HEK293 (cell line): Measurements from ENCODE around the gene SRCIN1.

Source experiments
- CTCF ChIA-PET: fragments of 350-600 bp; formaldehyde crosslinking; extraction: SDS; loops from one replicate; lab custom pipeline; 2021; ENCODE audit warnings: antibody characterized with exemption; lab: Yijun Ruan, JAX
- POLR2A ChIA-PET: fragments of 300-600 bp; formaldehyde crosslinking; extraction: SDS; loops from one replicate; lab custom pipeline; 2020; ENCODE audit warnings: antibody characterized with exemption, inconsistent platforms; lab: Yijun Ruan, JAX
- H3K27ac ChIP-seq: fragments of 200-500 bp; sonication (Bioruptor generic); 2 replicates; pipeline ENCODE4 v1.5.1; 2014; ENCODE audit warnings: low read depth, low read length, control low read depth, inconsistent platforms; ENCODE audit errors: extremely low read depth
- H3K36me3 ChIP-seq, 2 experiments: fragments of 200-500 bp in 1 of 2; sonication (Bioruptor generic) in 1 of 2; 1 replicate in 1 of 2; 2 replicates in 1 of 2; pipeline ENCODE4 v1.5.1; 2014 to 2017; ENCODE audit warnings: inconsistent platforms in 2 of 2, low read length in 2 of 2; ENCODE audit not compliant: control insufficient read depth in 2 of 2, insufficient read depth in 1 of 2
- H3K4me1 ChIP-seq: fragments of 200-500 bp; sonication (Bioruptor generic); 2 replicates; pipeline ENCODE4 v1.5.1; 2014; ENCODE audit warnings: mild to moderate bottlenecking, low read length, inconsistent platforms; ENCODE audit not compliant: control insufficient read depth, insufficient read depth
- H3K4me3 ChIP-seq: 2 replicates; pipeline ENCODE4 v1.5.1; 2011; ENCODE audit warnings: low read depth, mild to moderate bottlenecking, control low read depth, low read length, moderate library complexity
- H3K9me3 ChIP-seq: fragments of 200-500 bp; sonication (Bioruptor generic); 2 replicates; pipeline ENCODE4 v1.5.1; 2014; ENCODE audit warnings: low read depth, low read length, inconsistent platforms; ENCODE audit not compliant: control insufficient read depth, insufficient read depth
- GLIS1 ChIP-seq: fragments of 450-650 bp; formaldehyde crosslinking; IDR thresholded peaks from 2 replicates; pipeline ENCODE4 v1.5.1; 2016; ENCODE audit warnings: missing biosample characterization, missing genetic modification characterization
- GLIS2 ChIP-seq: fragments of 450-650 bp; formaldehyde crosslinking; IDR thresholded peaks from 2 replicates; pipeline ENCODE4 v1.5.1; 2016; ENCODE audit warnings: missing biosample characterization, missing genetic modification characterization
- HOXC10 ChIP-seq: sonication (generic); formaldehyde crosslinking; IDR thresholded peaks from 2 replicates; pipeline ENCODE4 v1.8.1; 2023; ENCODE audit warnings: mild to moderate bottlenecking, missing genetic modification reagents
- PRDM4 ChIP-seq: fragments of 450-650 bp; formaldehyde crosslinking; IDR thresholded peaks from 2 replicates; pipeline ENCODE4 v1.5.1; 2017; ENCODE audit warnings: missing biosample characterization, missing genetic modification characterization
- SETDB1 ChIP-seq: IDR thresholded peaks from one replicate; pipeline ENCODE4 v1.6.1; 2017; ENCODE audit warnings: mild to moderate bottlenecking, low read length, moderate library complexity, mixed read lengths; ENCODE audit not compliant: insufficient read length
- ZBTB20 ChIP-seq: fragments of 450-650 bp; formaldehyde crosslinking; IDR thresholded peaks from 2 replicates; pipeline ENCODE4 v1.5.1; 2016; ENCODE audit warnings: missing biosample characterization, missing genetic modification characterization
- ZBTB8A ChIP-seq: fragments of 450-650 bp; formaldehyde crosslinking; IDR thresholded peaks from 2 replicates; pipeline ENCODE4 v1.5.1; 2016; ENCODE audit warnings: missing biosample characterization, missing genetic modification characterization
- ZIC2 ChIP-seq: fragments of 450-650 bp; formaldehyde crosslinking; IDR thresholded peaks from 2 replicates; pipeline ENCODE4 v1.5.1; 2016; ENCODE audit warnings: missing biosample characterization, missing genetic modification characterization
- ZNF121 ChIP-seq: fragments of 450-650 bp; formaldehyde crosslinking; IDR thresholded peaks from 2 replicates; pipeline ENCODE4 v1.5.1; 2016; ENCODE audit warnings: missing biosample characterization, missing genetic modification characterization
- ZNF18 ChIP-seq: fragments of 450-650 bp; formaldehyde crosslinking; IDR thresholded peaks from 2 replicates; pipeline ENCODE4 v1.5.1; 2016; ENCODE audit warnings: missing biosample characterization, missing genetic modification characterization
- ZNF214 ChIP-seq: fragments of 450-650 bp; formaldehyde crosslinking; IDR thresholded peaks from 2 replicates; pipeline ENCODE4 v1.5.1; 2017; ENCODE audit warnings: missing biosample characterization, mild to moderate bottlenecking, missing genetic modification characterization, borderline replicate concordance
- ZNF239 ChIP-seq: fragments of 450-650 bp; formaldehyde crosslinking; IDR thresholded peaks from 2 replicates; pipeline ENCODE4 v1.5.1; 2016; ENCODE audit warnings: missing biosample characterization, missing genetic modification characterization
- ZNF311 ChIP-seq: fragments of 450-650 bp; formaldehyde crosslinking; IDR thresholded peaks from 2 replicates; pipeline ENCODE4 v1.5.1; 2017; ENCODE audit warnings: missing biosample characterization, missing genetic modification characterization, borderline replicate concordance
- ZNF426 ChIP-seq: fragments of 450-650 bp; formaldehyde crosslinking; IDR thresholded peaks from 2 replicates; pipeline ENCODE4 v1.5.1; 2017; ENCODE audit warnings: missing biosample characterization, missing genetic modification characterization, mild to moderate bottlenecking, inconsistent platforms, moderate library complexity
- ZNF433 ChIP-seq: fragments of 450-650 bp; formaldehyde crosslinking; IDR thresholded peaks from 2 replicates; pipeline ENCODE4 v1.5.1; 2016; ENCODE audit warnings: missing biosample characterization, missing genetic modification characterization, low read depth
- ZNF571 ChIP-seq: fragments of 450-650 bp; formaldehyde crosslinking; IDR thresholded peaks from 2 replicates; pipeline ENCODE4 v1.5.0; 2017; ENCODE audit warnings: missing biosample characterization, missing genetic modification characterization
- ZNF777 ChIP-seq: fragments of 450-650 bp; formaldehyde crosslinking; IDR thresholded peaks from 2 replicates; pipeline ENCODE4 v1.5.1; 2017; ENCODE audit warnings: missing biosample characterization, missing genetic modification characterization, borderline replicate concordance
- ZSCAN5A ChIP-seq: fragments of 450-650 bp; formaldehyde crosslinking; IDR thresholded peaks from 2 replicates; pipeline ENCODE4 v1.5.1; 2016; ENCODE audit warnings: missing biosample characterization, missing genetic modification characterization
- TF ChIP-seq, protein P1 (sequence below): fragments of 450-650 bp; formaldehyde crosslinking; conservative IDR thresholded peaks from 2 replicates; pipeline ENCODE4 v1.5.1; 2016; ENCODE audit warnings: low read depth, missing biosample characterization, missing genetic modification characterization

SRCIN1 gene

GRCh38 chr17:38588788-38589174 is 17.0 kb downstream of the SRCIN1 start:
- POLR2A ChIA-PET = interaction anchor here (1.1 kb wide), 1 partner anchor 29 kb away, joined by 3 read pairs; no protein-coding TSS in a partner anchor
- peaks cover 14% of the 10 kb centered on the region for H3K4me1 ChIP-seq

More at GRCh38 chr17:38588788-38589174, 17.0 kb downstream of the SRCIN1 start:
- Histone ChIP-seq H3K27ac (no peak overlapping the region), H3K4me3 (no peak overlapping the region), H3K9me3 (no peaks in the 10 kb centered on the region)
- CTCF ChIA-PET = interaction anchor here (11.0 to 12.2 kb wide), 3 partner anchors 11 to 77 kb away, joined by 128 to 264 read pairs (median 188); partner anchors contain the start of gene SRCIN1
- TF ChIP-seq ZNF426 (tag by site-specific recombination) = no peak
- no peak for TF ChIP-seq ZNF571 (tag by site-specific recombination)
- TF ChIP-seq ZNF214 (tag by site-specific recombination) = peak; percentile 97
- no peak for TF ChIP-seq ZNF121 (tag by site-specific recombination)
- 0 out of 2 replicates have a peak, but pooled peaks have one; percentile 12 for TF ChIP-seq ZBTB20 (tag by site-specific recombination)
- no peak for TF ChIP-seq ZNF18 (tag by site-specific recombination)
- TF ChIP-seq HOXC10 (CRISPR knock-in tag) = no peak
- no peak for TF ChIP-seq PRDM4 (tag by site-specific recombination)
- no peak for TF ChIP-seq ZNF433 (tag by site-specific recombination)
- TF ChIP-seq GLIS2 = no peak
- TF ChIP-seq ZIC2 (tag by site-specific recombination) = peak; percentile 84
- TF ChIP-seq ZBTB8A (tag by site-specific recombination) = no peak
- TF ChIP-seq, protein P1, sequence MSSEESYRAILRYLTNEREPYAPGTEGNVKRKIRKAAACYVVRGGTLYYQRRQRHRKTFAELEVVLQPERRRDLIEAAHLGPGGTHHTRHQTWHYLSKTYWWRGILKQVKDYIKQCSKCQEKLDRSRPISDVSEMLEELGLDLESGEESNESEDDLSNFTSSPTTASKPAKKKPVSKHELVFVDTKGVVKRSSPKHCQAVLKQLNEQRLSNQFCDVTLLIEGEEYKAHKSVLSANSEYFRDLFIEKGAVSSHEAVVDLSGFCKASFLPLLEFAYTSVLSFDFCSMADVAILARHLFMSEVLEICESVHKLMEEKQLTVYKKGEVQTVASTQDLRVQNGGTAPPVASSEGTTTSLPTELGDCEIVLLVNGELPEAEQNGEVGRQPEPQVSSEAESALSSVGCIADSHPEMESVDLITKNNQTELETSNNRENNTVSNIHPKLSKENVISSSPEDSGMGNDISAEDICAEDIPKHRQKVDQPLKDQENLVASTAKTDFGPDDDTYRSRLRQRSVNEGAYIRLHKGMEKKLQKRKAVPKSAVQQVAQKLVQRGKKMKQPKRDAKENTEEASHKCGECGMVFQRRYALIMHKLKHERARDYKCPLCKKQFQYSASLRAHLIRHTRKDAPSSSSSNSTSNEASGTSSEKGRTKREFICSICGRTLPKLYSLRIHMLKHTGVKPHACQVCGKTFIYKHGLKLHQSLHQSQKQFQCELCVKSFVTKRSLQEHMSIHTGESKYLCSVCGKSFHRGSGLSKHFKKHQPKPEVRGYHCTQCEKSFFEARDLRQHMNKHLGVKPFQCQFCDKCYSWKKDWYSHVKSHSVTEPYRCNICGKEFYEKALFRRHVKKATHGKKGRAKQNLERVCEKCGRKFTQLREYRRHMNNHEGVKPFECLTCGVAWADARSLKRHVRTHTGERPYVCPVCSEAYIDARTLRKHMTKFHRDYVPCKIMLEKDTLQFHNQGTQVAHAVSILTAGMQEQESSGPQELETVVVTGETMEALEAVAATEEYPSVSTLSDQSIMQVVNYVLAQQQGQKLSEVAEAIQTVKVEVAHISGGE (tag by site-specific recombination) = no peak
- no peak for TF ChIP-seq ZSCAN5A
- TF ChIP-seq GLIS1 (tag by site-specific recombination) = no peak
- TF ChIP-seq ZNF311 (tag by site-specific recombination) = no peak
- no peak for TF ChIP-seq ZNF239
- TF ChIP-seq ZNF777 = no peak
- TF ChIP-seq SETDB1 = no peak
- TF ChIP-seq, all 188 proteins: peak for 3
- H3K36me3 ChIP-seq = no peaks in the 10 kb centered on the region
